Astrocyte (in vitro differentiated cells and primary cell): Measurements from ENCODE around the gene SRSF5. TPM values are rescaled to one million over a fixed set of nuclear protein-coding genes. Genes with fewer than 3 reads are reported as not detected.

ENCODE experiments used
- DNase-seq: peaks from one replicate; pipeline ENCODE4 v3.0.0-alpha.2; 2010; ENCODE audit warnings: low read depth
- FAIRE-seq: peaks from 2 replicates; lab custom pipeline; 2011; peaks lifted over from hg19 to GRCh38; lab: Jason Lieb, UNC
- H2AFZ ChIP-seq: 2 replicates; pipeline ENCODE4 v1.6.0; 2012; ENCODE audit warnings: low read depth, low read length, inconsistent platforms
- H3K27ac ChIP-seq: 2 replicates; pipeline ENCODE4 v1.5.1; 2011; ENCODE audit warnings: low read depth, low read length, inconsistent platforms
- H3K27me3 ChIP-seq: 2 replicates; pipeline ENCODE4 v1.6.0; 2011; ENCODE audit warnings: low read length, inconsistent platforms; ENCODE audit not compliant: insufficient read depth
- H3K36me3 ChIP-seq: 2 replicates; pipeline ENCODE4 v1.5.1; 2011; ENCODE audit warnings: low read length, inconsistent platforms; ENCODE audit not compliant: insufficient read depth
- H3K4me1 ChIP-seq: 2 replicates; pipeline ENCODE4 v1.5.1; 2011; ENCODE audit warnings: low read length, inconsistent platforms; ENCODE audit not compliant: insufficient read depth
- H3K4me2 ChIP-seq: 2 replicates; pipeline ENCODE4 v1.6.0; 2012; ENCODE audit warnings: low read length, inconsistent platforms
- H3K4me3 ChIP-seq: 2 replicates; pipeline ENCODE4 v1.5.1; 2011; ENCODE audit warnings: low read depth, mild to moderate bottlenecking, low read length, inconsistent platforms; ENCODE audit not compliant: insufficient read depth
- H3K79me2 ChIP-seq: 2 replicates; pipeline ENCODE4 v1.6.0; 2012; ENCODE audit warnings: mild to moderate bottlenecking, low read length, inconsistent platforms; ENCODE audit not compliant: insufficient read depth
- H3K9ac ChIP-seq: 2 replicates; pipeline ENCODE4 v1.6.0; 2012; ENCODE audit warnings: mild to moderate bottlenecking, low read length, inconsistent platforms
- H3K9me3 ChIP-seq: 2 replicates; pipeline ENCODE4 v1.5.1; 2012; ENCODE audit warnings: low read depth, mild to moderate bottlenecking, low read length, inconsistent platforms; ENCODE audit not compliant: insufficient read depth
- H4K20me1 ChIP-seq: 2 replicates; pipeline ENCODE4 v1.6.0; 2012; ENCODE audit warnings: low read length, inconsistent platforms; ENCODE audit not compliant: insufficient read depth
- H3K27ac Mint-ChIP-seq: one replicate; pipeline ENCODE4 v1.8.0; 2021; ENCODE audit warnings: mild to moderate bottlenecking, mixed read lengths; ENCODE audit not compliant: unreplicated experiment
- H3K27me3 Mint-ChIP-seq: one replicate; pipeline ENCODE4 v1.8.0; 2021; ENCODE audit warnings: low read depth, mixed read lengths; ENCODE audit not compliant: unreplicated experiment
- H3K36me3 Mint-ChIP-seq: one replicate; pipeline ENCODE4 v1.8.0; 2021; ENCODE audit warnings: low read depth, mixed read lengths; ENCODE audit not compliant: unreplicated experiment
- H3K4me1 Mint-ChIP-seq: one replicate; pipeline ENCODE4 v1.8.0; 2021; ENCODE audit warnings: low read depth, mixed read lengths; ENCODE audit not compliant: unreplicated experiment
- H3K4me3 Mint-ChIP-seq: one replicate; pipeline ENCODE4 v1.8.0; 2021; ENCODE audit warnings: mild to moderate bottlenecking, moderate library complexity, mixed read lengths; ENCODE audit not compliant: unreplicated experiment
- H3K9me3 Mint-ChIP-seq: one replicate; pipeline ENCODE4 v1.8.0; 2021; ENCODE audit warnings: mild to moderate bottlenecking, mixed read lengths; ENCODE audit not compliant: unreplicated experiment
- EZH2 ChIP-seq: IDR thresholded peaks from 2 replicates; pipeline ENCODE4 v1.6.1; 2012; ENCODE audit warnings: mild to moderate bottlenecking, low read length, inconsistent platforms; ENCODE audit not compliant: insufficient read depth
- total RNA-seq: library from RNA; stranded (reverse); gene quantifications from 2 replicates; pipeline ENCODE4 v1.2.1, GENCODE V29; 2021
- TF ChIP-seq, protein P1 (sequence below): IDR thresholded peaks from 2 replicates; pipeline ENCODE4 v1.5.1; 2011; ENCODE audit warnings: low read depth, mild to moderate bottlenecking, inconsistent platforms, low read length, moderate library complexity; ENCODE audit not compliant: insufficient read depth

Gene SRSF5
- total RNA-seq, 1 donor from 2014 or later: 195 TPM

GRCh38 chr14:69807192-69807591, 40.2 kb downstream of the SRSF5 start:
- DNase-seq (no peak), FAIRE-seq (no peak)
- H2AFZ ChIP-seq: no peak overlapping the region
- no peaks in the 10 kb centered on the region for H3K36me3 Mint-ChIP-seq
- no peak overlapping the region for H3K4me3 ChIP-seq
- H3K4me2 ChIP-seq: no peak overlapping the region
- H3K9me3 Mint-ChIP-seq: peaks cover 1% of the 10 kb centered on the region
- H3K36me3 ChIP-seq: no peaks in the 10 kb centered on the region
- no peaks in the 10 kb centered on the region for H4K20me1 ChIP-seq
- TF ChIP-seq, protein P1, sequence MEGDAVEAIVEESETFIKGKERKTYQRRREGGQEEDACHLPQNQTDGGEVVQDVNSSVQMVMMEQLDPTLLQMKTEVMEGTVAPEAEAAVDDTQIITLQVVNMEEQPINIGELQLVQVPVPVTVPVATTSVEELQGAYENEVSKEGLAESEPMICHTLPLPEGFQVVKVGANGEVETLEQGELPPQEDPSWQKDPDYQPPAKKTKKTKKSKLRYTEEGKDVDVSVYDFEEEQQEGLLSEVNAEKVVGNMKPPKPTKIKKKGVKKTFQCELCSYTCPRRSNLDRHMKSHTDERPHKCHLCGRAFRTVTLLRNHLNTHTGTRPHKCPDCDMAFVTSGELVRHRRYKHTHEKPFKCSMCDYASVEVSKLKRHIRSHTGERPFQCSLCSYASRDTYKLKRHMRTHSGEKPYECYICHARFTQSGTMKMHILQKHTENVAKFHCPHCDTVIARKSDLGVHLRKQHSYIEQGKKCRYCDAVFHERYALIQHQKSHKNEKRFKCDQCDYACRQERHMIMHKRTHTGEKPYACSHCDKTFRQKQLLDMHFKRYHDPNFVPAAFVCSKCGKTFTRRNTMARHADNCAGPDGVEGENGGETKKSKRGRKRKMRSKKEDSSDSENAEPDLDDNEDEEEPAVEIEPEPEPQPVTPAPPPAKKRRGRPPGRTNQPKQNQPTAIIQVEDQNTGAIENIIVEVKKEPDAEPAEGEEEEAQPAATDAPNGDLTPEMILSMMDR: no peak
- no peak for TF ChIP-seq EZH2
- H3K27ac ChIP-seq: no peak overlapping the region
- H3K27ac Mint-ChIP-seq: no peak overlapping the region
- no peak overlapping the region for H3K4me3 Mint-ChIP-seq
- peaks cover 2% of the 10 kb centered on the region for H3K27me3 ChIP-seq
- H3K4me1 Mint-ChIP-seq: no peaks in the 10 kb centered on the region
- no peak overlapping the region for H3K9ac ChIP-seq
- H3K27me3 Mint-ChIP-seq: peaks cover 3% of the 10 kb centered on the region
- H3K4me1 ChIP-seq: no peaks in the 10 kb centered on the region
- H3K79me2 ChIP-seq: no peaks in the 10 kb centered on the region
- no peaks in the 10 kb centered on the region for H3K9me3 ChIP-seq

DNA sequence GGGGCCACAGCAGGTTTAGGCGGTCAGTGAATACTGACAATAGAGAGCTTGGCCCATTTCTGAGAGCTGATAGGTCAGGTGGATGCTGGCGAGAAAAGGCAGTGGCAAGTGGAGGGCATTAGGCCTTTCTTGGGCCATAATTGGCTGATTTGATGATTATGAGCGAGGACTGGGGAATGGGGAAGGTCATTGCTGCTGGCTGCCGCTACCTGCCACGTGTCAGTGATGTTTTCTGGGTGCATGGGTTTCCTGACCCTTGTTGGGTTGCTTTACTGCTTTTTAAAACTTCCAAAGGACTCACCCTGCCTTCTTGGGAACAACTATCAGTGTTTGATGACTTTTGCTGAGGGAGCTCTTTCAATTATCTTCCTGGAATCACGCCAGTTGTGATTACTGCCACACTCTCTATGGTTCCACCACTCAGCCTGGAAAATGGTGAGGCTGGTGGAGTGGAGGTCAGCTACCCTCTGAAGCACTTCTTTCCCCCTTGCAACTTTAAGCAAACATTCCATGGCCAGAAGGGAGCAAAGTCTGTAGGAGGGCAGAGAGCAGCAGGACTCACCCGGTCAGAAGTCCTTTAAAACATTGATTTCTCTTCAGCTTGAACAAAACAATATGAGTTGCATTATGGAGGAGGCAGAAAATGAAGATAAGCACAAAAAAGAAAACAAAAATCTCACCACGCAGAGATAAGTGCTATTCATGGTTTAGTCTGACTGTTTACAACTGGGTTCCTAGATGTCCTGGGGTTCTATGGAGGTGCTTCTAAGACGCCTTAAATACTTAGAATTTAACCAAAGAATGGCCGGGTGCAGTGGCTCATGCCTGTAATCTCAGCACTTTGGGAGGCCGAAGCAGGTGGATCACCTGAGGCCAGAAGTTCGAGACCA, 42.2 kb downstream of the SRSF5 start:
- H4K20me1 ChIP-seq: no peaks in the 10 kb centered on the region
- H2AFZ ChIP-seq: no peak overlapping the region
- H3K4me3 Mint-ChIP-seq: no peak overlapping the region
- no peaks in the 10 kb centered on the region for H3K4me1 Mint-ChIP-seq
- H3K9ac ChIP-seq: no peak overlapping the region
- H3K36me3 ChIP-seq: no peaks in the 10 kb centered on the region
- peaks cover 1% of the 10 kb centered on the region for H3K9me3 Mint-ChIP-seq
- FAIRE-seq (no peak), DNase-seq (no peak)
- peaks cover 3% of the 10 kb centered on the region for H3K27me3 ChIP-seq
- no peak for TF ChIP-seq EZH2
- TF ChIP-seq, protein P1: no peak
- H3K4me3 ChIP-seq: no peak overlapping the region
- no peaks in the 10 kb centered on the region for H3K36me3 Mint-ChIP-seq
- H3K4me1 ChIP-seq: no peaks in the 10 kb centered on the region
- no peaks in the 10 kb centered on the region for H3K27me3 Mint-ChIP-seq
- no peak overlapping the region for H3K4me2 ChIP-seq
- no peaks in the 10 kb centered on the region for H3K9me3 ChIP-seq
- H3K27ac ChIP-seq: no peak overlapping the region
- H3K27ac Mint-ChIP-seq: no peak overlapping the region
- no peaks in the 10 kb centered on the region for H3K79me2 ChIP-seq
